Stromal cell of bone marrow (primary cell): Measurements from ENCODE around the gene SARM1.
"Not testable (repeated sequence)": the region's sequence is repeated elsewhere in the genome, so short reads cannot be mapped to it uniquely, and the experiment has no call there.

Source experiments
- DNase-seq: peaks from one replicate; pipeline ENCODE4 v3.0.0-alpha.2; 2012; ENCODE audit warnings: low read depth

SARM1 gene

DNA sequence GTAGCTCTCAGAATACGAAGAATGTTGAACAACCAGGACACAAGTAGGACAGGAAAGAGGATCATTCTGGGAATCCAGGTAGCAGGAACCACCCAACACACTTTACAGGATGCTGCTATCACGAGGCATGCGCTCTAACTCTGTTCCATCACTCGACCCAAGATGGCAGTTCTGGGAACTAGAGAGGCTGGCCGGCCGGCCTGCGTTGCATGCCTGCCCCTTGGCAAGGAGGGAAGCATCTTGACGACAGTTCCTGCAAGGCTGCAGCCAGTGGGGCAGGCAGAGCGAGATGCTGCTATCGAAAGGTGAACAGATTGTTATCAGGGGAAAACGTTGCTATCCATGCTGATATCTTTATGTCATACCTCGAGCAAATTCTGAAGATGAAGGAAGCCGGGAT lies 53.7 kb downstream of the SARM1 start:
- DNase-seq: no peak

DNA sequence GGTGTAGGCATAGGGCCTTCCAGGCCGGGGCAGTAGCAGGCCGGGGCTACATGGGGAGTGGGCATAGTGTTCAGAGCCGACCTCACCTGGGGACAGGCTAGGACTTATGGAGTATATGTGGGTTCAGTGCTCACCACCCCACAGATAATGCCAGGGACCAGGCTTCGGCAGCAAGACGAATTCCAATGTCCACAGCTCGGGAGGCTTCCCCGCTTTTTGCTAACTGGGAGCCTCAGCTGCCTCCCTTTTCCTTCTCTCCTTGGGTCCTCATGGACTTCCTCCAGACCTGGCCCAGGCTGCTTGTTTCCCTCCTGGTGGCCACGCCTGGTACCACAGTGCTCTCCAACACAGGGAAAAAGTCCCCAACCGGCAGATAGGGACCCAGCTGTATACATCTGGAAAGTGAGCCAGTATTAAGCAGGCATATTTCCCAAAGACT lies 54.6 kb downstream of the SARM1 start:
- no peak for DNase-seq

DNA sequence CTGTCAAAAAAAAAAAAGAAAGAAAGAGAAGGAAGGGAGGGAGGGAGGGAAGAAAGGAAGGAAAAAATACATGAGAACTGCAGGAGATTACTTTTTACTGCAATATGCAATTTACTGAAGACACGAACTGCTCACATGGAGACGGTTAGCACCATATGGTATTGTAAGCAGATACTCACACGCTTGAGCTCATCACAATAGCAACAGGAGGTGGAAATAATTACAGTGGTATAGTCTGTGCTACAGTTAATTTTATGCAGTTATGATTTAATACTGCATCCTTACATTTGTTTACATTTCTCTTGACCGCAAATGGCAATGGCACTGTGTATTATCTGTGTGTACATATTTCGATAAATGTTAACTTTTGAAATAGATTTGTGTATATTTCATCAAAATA lies 55.9 kb downstream of the SARM1 start:
- no peak for DNase-seq

DNA sequence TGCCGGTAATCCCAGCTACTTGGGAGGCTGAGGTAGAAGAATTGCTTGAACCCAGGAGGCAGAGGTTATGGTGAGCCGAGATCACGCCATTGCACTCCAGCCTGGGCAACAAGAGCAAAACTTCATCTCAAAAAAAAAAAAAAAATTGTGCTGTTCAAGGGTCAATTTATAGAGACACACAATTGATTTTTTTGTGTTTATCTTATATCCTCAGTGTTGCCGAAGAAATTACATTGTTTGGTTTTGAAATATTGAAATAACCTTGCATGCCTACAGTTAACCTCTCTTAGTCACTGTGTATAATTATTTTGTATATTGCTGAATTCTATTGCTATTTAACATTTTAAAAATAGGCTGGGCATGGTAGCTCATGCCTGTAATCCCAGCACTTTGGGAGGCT lies 56.5 kb downstream of the SARM1 start:
- DNase-seq: not testable (repeated sequence)

DNA sequence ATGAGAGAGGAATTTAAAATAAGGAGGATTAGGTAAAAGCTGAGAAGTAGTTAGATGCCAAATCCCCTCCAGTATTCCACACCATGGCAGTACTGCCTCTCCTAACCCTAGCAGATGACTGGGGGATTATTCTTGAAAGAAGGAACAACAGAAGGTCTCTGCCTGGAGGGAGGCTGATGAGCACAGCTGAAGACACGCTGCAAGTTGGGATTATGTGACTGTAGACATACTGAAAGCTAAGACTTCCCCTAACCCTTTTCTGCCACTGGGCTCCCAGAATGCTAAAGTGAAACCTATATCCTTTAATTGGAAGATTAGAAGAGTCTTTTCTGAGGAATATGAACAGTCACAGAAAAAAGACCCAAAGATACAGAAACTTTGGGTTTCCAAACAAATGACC lies 62.2 kb downstream of the SARM1 start:
- DNase-seq: no peak

DNA sequence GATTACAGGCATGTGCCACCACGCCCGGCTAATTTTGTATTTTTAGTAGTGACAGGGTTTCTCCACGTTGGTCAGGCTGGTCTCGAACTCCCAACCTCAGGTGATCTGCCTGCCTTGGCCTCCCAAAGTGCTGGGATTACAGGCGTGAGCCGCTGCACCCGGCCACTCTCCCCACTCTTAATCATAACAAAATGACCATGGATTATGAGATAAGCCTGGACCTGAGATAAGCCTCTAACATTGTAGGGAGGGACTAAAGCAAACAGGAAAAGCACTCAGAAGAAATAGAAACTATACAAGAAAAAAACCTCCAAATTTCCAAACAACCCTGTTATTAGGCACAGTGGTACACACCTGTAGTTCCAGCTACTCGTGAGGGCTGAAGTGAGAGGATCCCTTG lies 62.8 kb downstream of the SARM1 start:
- DNase-seq: not testable (repeated sequence)

DNA sequence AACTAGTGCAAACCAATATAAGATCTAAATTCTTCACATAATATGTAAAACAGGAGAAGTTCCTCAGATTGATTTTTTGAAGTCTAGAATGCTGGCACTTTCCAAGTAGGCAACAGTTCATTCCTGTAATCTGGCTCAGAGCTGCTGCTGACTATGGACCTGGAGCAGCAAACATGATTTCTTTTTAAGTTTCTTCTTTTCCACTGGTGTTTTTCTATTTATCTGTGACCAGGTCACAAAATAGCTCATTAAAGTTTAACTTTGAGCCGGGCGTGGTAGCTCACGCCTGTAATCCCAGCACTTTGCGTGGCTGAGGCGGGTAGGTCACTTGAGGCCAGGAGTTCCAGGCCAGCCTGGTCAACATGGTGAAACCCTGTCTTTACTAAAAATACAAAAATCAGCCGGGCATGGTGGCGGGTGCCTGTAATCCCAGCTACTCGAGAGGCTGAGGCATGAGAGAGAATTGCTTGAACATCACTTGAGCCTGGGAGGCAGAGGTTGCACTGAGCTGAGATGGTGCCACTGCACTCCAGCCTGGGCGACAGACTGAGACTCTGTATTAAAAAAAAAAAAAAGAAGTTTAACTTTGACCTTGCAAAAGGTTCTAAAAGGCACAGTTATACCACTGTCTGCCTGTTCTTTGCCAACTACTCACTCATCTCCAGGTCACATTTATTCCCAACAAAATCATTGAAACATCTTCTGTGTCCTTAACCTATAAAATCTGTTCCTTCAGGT lies 72.6 kb downstream of the SARM1 start:
- DNase-seq: no peak

DNA sequence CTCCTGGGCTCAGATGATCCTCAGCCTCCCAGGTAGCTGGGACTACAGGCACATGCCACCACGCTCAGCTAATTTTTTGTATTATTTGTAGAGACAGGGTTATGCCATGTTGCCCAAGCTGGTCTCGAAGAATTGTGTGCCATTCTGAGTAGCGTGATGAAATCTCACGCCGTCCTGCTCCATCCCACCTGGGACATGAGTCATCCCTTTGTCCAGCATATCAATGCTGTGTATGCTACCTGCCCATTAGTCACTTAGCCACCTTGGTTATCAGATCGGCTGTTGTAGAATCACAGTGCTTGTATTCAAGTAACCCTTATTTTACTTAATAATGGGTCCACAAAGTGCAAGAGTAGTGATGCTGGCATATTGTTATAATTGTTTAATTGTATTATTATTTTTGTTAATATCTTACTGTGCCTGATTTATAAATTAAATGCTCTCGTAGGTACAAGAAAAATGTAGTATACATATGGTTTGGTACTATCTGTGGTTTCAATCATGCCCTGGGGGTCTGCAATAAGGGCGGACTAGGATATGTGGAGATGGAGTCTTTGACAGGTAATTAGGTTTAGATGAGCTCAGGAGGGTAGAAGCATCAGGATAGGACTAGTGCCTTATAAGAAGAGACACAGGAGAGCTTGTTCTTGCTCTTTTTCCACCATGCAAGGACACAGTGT lies 75.4 kb downstream of the SARM1 start:
- DNase-seq: no peak

DNA sequence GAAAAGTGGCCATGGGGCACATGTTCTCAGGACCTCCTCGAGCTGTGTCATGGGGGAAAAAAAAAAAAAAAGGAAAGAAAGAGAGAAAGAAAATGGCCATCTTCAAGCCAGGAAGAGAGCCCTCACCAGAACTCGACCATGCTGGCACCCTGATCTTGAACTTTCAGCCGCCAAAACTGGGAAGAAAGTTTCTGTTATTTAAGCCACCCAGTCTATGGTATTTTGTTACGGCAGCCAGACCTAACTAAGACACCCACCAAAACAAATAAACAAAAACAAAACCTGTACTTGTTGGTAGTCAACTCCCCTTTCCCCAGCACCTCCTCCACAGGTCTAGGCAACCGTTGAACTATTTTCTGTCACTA lies 75.9 kb downstream of the SARM1 start:
- no peak for DNase-seq

DNA sequence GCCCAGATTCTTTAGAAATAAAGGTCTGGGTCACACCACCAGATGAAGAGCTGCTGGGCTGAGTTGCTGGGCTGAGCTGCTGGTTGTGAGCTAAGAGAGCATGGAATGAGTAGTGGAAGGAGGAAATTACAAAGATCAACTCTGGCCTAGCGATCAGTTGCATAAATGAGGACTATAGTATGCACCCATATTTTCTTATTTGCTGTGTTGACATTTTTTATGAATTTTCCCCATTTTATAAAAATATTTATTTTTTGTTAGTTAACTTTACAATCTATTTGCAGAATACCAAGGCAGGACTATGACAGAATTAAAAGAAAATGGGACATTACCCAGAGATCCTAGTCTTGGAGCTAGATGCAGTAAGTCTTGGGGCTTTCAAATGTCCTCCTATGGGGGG lies 78.4 kb downstream of the SARM1 start:
- DNase-seq: no peak
